K562 (cell line): Measurements from ENCODE around the gene SAFB. TPM values are rescaled to one million over a fixed set of nuclear protein-coding genes. Genes with fewer than 3 reads are reported as not detected.

Experiments
- AFF4 ChIP-seq: sonication (generic); formaldehyde crosslinking; IDR thresholded peaks from 2 replicates; pipeline ENCODE4 v1.8.0; 2023; ENCODE audit warnings: mild to moderate bottlenecking, missing genetic modification reagents
- ARID3A ChIP-seq: IDR thresholded peaks from 2 replicates; pipeline ENCODE4 v1.6.1; 2012; ENCODE audit warnings: low read depth, low read length, improper control_type of control experiment, borderline replicate concordance
- FOXP1 ChIP-seq: sonication (generic); formaldehyde crosslinking; IDR thresholded peaks from 2 replicates; pipeline ENCODE4 v1.8.0; 2022; ENCODE audit warnings: mild to moderate bottlenecking, missing genetic modification reagents
- GABPB1 ChIP-seq: sonication (generic); formaldehyde crosslinking; IDR thresholded peaks from 2 replicates; pipeline ENCODE4 v1.8.0; 2022; ENCODE audit warnings: mild to moderate bottlenecking, missing genetic modification reagents
- KDM1A ChIP-seq, 2 experiments: fragments of 450-650 bp; IDR thresholded peaks; 2 replicates each; pipeline ENCODE4 v1.6.1; 2016; ENCODE audit warnings: mild to moderate bottlenecking in 2 of 2
- MAFG ChIP-seq: fragments of 450-650 bp; conservative IDR thresholded peaks from 2 replicates; pipeline ENCODE4 v1.6.1; 2016; ENCODE audit warnings: missing genetic modification characterization, missing compliant biosample characterization
- NR2C2 ChIP-seq, 2 experiments: fragments of 200-800 bp in 1 of 2; sonication (Bioruptor generic) in 1 of 2; sonication (generic) in 1 of 2; formaldehyde crosslinking in 1 of 2; IDR thresholded peaks; 2 replicates each; pipeline versions ENCODE4 v1.6.1 to v1.8.0; 2016 to 2022; ENCODE audit warnings: mild to moderate bottlenecking in 1 of 2, missing compliant biosample characterization in 1 of 2, missing genetic modification characterization in 1 of 2, missing genetic modification reagents in 1 of 2
- POLR3A ChIP-seq: IDR thresholded peaks from 2 replicates; pipeline ENCODE4 v1.6.1; 2011; ENCODE audit warnings: borderline replicate concordance, mild to moderate bottlenecking, moderate library complexity; ENCODE audit not compliant: insufficient read length, insufficient read depth; ENCODE audit errors: extremely low read depth
- PPARD ChIP-seq: fragments of 250-450 bp; sonication (Bioruptor Pico); IDR thresholded peaks from 2 replicates; pipeline ENCODE4 v1.8.0; 2022; ENCODE audit warnings: inconsistent platforms, mild to moderate bottlenecking, moderate library complexity
- PURB ChIP-seq: sonication (generic); formaldehyde crosslinking; IDR thresholded peaks from 2 replicates; pipeline ENCODE4 v1.9.0; 2021; ENCODE audit warnings: low read depth, mild to moderate bottlenecking, missing genetic modification reagents
- PYGO2 ChIP-seq: fragments of 450-650 bp; IDR thresholded peaks from 2 replicates; pipeline ENCODE4 v1.6.1; 2016; ENCODE audit warnings: mild to moderate bottlenecking, missing genetic modification characterization, moderate library complexity, missing compliant biosample characterization
- RBM22 ChIP-seq: fragments of 200-400 bp; formaldehyde crosslinking; IDR thresholded peaks from 2 replicates; pipeline ENCODE4 v1.6.1; 2018; ENCODE audit warnings: low read length, low read depth; ENCODE audit not compliant: poor library complexity, severe bottlenecking
- SIRT6 ChIP-seq: IDR thresholded peaks from one replicate; pipeline ENCODE4 v1.6.1; 2012; ENCODE audit warnings: low read depth, mild to moderate bottlenecking, control low read depth, inconsistent platforms, low read length, moderate library complexity
- TAF7 ChIP-seq: fragments of 450-650 bp; IDR thresholded peaks from 2 replicates; pipeline ENCODE4 v1.6.1; 2016; ENCODE audit warnings: missing genetic modification characterization, missing compliant biosample characterization
- TFE3 ChIP-seq: fragments of 450-650 bp; formaldehyde crosslinking; IDR thresholded peaks from 2 replicates; pipeline ENCODE4 v1.4.0; 2020; ENCODE audit warnings: mild to moderate bottlenecking, mixed read lengths
- USF1 ChIP-seq: sonication (generic); formaldehyde crosslinking; IDR thresholded peaks from 2 replicates; pipeline ENCODE4 v1.9.0; 2022; ENCODE audit warnings: mild to moderate bottlenecking, missing genetic modification reagents
- ZNF23 ChIP-seq: fragments of 250-450 bp; sonication (Bioruptor Pico); IDR thresholded peaks from 2 replicates; pipeline ENCODE4 v1.4.0; 2020; ENCODE audit warnings: mild to moderate bottlenecking
- ZNF589 ChIP-seq: fragments of 200-800 bp; sonication (Bioruptor generic); IDR thresholded peaks from 2 replicates; pipeline ENCODE4 v1.6.1; 2016; ENCODE audit warnings: low read depth, missing genetic modification characterization, missing compliant biosample characterization
- polyA plus RNA-seq, 8 experiments: library from polyadenylated mRNA; depleted of rRNA in 4 of 8; stranded (reverse) in 5 of 8; unstranded in 3 of 8; fragments of >200 nt; fragmentation: Nextera tagmentation in 2 of 8; fragmentation: Illumina TruSeq in 1 of 8; extraction: Ambion mirVana in 2 of 8; extraction: Trizol in 1 of 8; gene quantifications; 2 replicates each; pipeline versions ENCODE4 v1.2.1 to v1.2.3, GENCODE V29; 2011 to 2014; ENCODE audit warnings: inconsistent platforms in 1 of 8, missing spikeins in 1 of 8
- total RNA-seq, 7 experiments: library from RNA; depleted of rRNA in 6 of 7; stranded (reverse); fragments of >200 nt in 6 of 7; fragmentation: Illumina TruSeq in 2 of 7; extraction: Trizol in 2 of 7; gene quantifications; 2 replicates each; pipeline versions ENCODE4 v1.2.1 to v1.2.3, GENCODE V29; 2011 to 2021; ENCODE audit warnings: low replicate concordance in 1 of 7

Gene SAFB
- total and polyA plus RNA-seq, 9 of the 15 experiments (the other 6 are each of a cell fraction or from before 2014, with no cell fraction given), result 1.1 to 151 (median 83.1) TPM

- TF ChIP-seq ZNF23 (CRISPR knock-in tag) (no peak), PYGO2 (tag) (no peak), PURB (CRISPR knock-in tag) (no peak), USF1 (peak; percentile 24; the same call in 1 of the 2 replicates), MAFG (tag) (no peak), SIRT6 (no peak), TFE3 (CRISPR knock-in tag) (no peak), POLR3A (no peak), TAF7 (tag) (no peak), NR2C2 (CRISPR knock-in tag; IDR thresholded peaks at IDR 0.05) (no peak), NR2C2 (tag; IDR thresholded peaks at IDR 0.05) (no peak), RBM22 (peak; percentile 98), KDM1A (IDR thresholded peaks at IDR 0.05) (no peak), ZNF589 (no peak), GABPB1 (0 out of 2 replicates have a peak, but pooled peaks have one; percentile 33), AFF4 (0 out of 2 replicates have a peak, but pooled peaks have one; percentile 2), FOXP1 (no peak), ARID3A (no peak), PPARD (CRISPR knock-in tag) (no peak)
Measured at GRCh38 chr19:5693195-5694166, 70.6 kb downstream of the SAFB start (continued).
